Measurements from ENCODE around the gene SNTG2. TPM values are rescaled to one million over a fixed set of nuclear protein-coding genes. Genes with fewer than 3 reads are reported as not detected.

The SNTG2 gene
- total and polyA plus RNA-seq, 4 donors = 1.5 to 4.2 (median 1.9) TPM

GRCh38 chr2:1026141-1026540 is 75.5 kb downstream of the SNTG2 start:
- peak in 2 of 6 donors; percentile 50 to 78 for DNase-seq (ENCODE audit: low read depth in 4 of 6, low spot score in 6 of 6)
- Histone ChIP-seq H3K27ac (ENCODE audit: low read depth, low read length) (no peak overlapping the region), H3K27me3 (ENCODE audit: control insufficient read depth, insufficient read depth, low read length) (no peaks in the 10 kb centered on the region), H3K4me1 (ENCODE audit: control insufficient read depth, insufficient read depth, low read length) (peaks cover 5% of the 10 kb centered on the region), H3K9me3 (ENCODE audit: control insufficient read depth, insufficient read depth, low read length) (no peaks in the 10 kb centered on the region), H3K4me3 (ENCODE audit: low read depth, low read length) (no peak overlapping the region), H3K36me3 (ENCODE audit: control insufficient read depth, insufficient read depth, low read length) (no peaks in the 10 kb centered on the region)
- WGBS (ENCODE audit: insufficient coverage) = no CpG with 5 or more reads among the region's 4 CpGs

- no peak overlapping the region for H3K4me3 ChIP-seq (ENCODE audit: low read depth, low read length)
- DNase-seq (ENCODE audit: low read depth in 4 of 6, low spot score in 6 of 6) = no peak
- no peaks in the 10 kb centered on the region for H3K27me3 ChIP-seq (ENCODE audit: control insufficient read depth, insufficient read depth, low read length)
- no peak overlapping the region for H3K27ac ChIP-seq (ENCODE audit: low read depth, low read length)
- H3K36me3 ChIP-seq (ENCODE audit: control insufficient read depth, insufficient read depth, low read length) = no peaks in the 10 kb centered on the region
- H3K4me1 ChIP-seq (ENCODE audit: control insufficient read depth, insufficient read depth, low read length) = peaks cover 5% of the 10 kb centered on the region
- no peaks in the 10 kb centered on the region for H3K9me3 ChIP-seq (ENCODE audit: control insufficient read depth, insufficient read depth, low read length)
- 89% methylated on average over 3 of the region's 8 CpGs for WGBS (ENCODE audit: insufficient coverage)
Observed at GRCh38 chr2:1028831-1029230, 78.2 kb downstream of the SNTG2 start.

GRCh38 chr2:1032030-1032429 is 81.4 kb downstream of the SNTG2 start:
- no peak for DNase-seq (ENCODE audit: low read depth in 4 of 6, low spot score in 6 of 6)
- no peaks in the 10 kb centered on the region for H3K9me3 ChIP-seq (ENCODE audit: control insufficient read depth, insufficient read depth, low read length)
- no peaks in the 10 kb centered on the region for H3K4me1 ChIP-seq (ENCODE audit: control insufficient read depth, insufficient read depth, low read length)
- H3K36me3 ChIP-seq (ENCODE audit: control insufficient read depth, insufficient read depth, low read length) = no peaks in the 10 kb centered on the region
- no peak overlapping the region for H3K27ac ChIP-seq (ENCODE audit: low read depth, low read length)
- H3K27me3 ChIP-seq (ENCODE audit: control insufficient read depth, insufficient read depth, low read length) = peaks cover 2% of the 10 kb centered on the region
- WGBS (ENCODE audit: insufficient coverage) = 93% methylated on average over 9 of the region's 13 CpGs
- H3K4me3 ChIP-seq (ENCODE audit: low read depth, low read length) = no peak overlapping the region

- DNase-seq (ENCODE audit: low read depth in 4 of 6, low spot score in 6 of 6) = no peak
- Histone ChIP-seq H3K4me1 (ENCODE audit: control insufficient read depth, insufficient read depth, low read length) (no peaks in the 10 kb centered on the region), H3K4me3 (ENCODE audit: low read depth, low read length) (no peak overlapping the region), H3K9me3 (ENCODE audit: control insufficient read depth, insufficient read depth, low read length) (no peaks in the 10 kb centered on the region), H3K36me3 (ENCODE audit: control insufficient read depth, insufficient read depth, low read length) (no peaks in the 10 kb centered on the region), H3K27ac (ENCODE audit: low read depth, low read length) (no peak overlapping the region), H3K27me3 (ENCODE audit: control insufficient read depth, insufficient read depth, low read length) (peaks cover 2% of the 10 kb centered on the region)
- 88% methylated on average over 2 of the region's 3 CpGs for WGBS (ENCODE audit: insufficient coverage)
Observed at GRCh38 chr2:1033069-1033468, 82.4 kb downstream of the SNTG2 start.

- Histone ChIP-seq H3K27ac (ENCODE audit: low read depth, low read length) (no peak overlapping the region), H3K27me3 (ENCODE audit: control insufficient read depth, insufficient read depth, low read length) (peaks cover 2% of the 10 kb centered on the region), H3K9me3 (ENCODE audit: control insufficient read depth, insufficient read depth, low read length) (no peaks in the 10 kb centered on the region), H3K4me1 (ENCODE audit: control insufficient read depth, insufficient read depth, low read length) (peaks cover 4% of the 10 kb centered on the region), H3K4me3 (ENCODE audit: low read depth, low read length) (no peak overlapping the region), H3K36me3 (ENCODE audit: control insufficient read depth, insufficient read depth, low read length) (no peaks in the 10 kb centered on the region)
- DNase-seq (ENCODE audit: low read depth in 4 of 6, low spot score in 6 of 6) = peak in 1 of 6 donors; percentile 17
- 82% methylated on average over 3 of the region's 4 CpGs for WGBS (ENCODE audit: insufficient coverage)
Observed at GRCh38 chr2:1037066-1037465, 86.4 kb downstream of the SNTG2 start.

- no peak for DNase-seq (ENCODE audit: low read depth in 4 of 6, low spot score in 6 of 6)
Observed at GRCh38 chr2:1039549-1039948, 88.9 kb downstream of the SNTG2 start.

GRCh38 chr2:1041012-1041805 is 90.6 kb downstream of the SNTG2 start:
- DNase-seq (ENCODE audit: low read depth in 4 of 6, low spot score in 6 of 6) = no peak
- no peak overlapping the region for H3K27ac ChIP-seq (ENCODE audit: low read depth, low read length)

More at GRCh38 chr2:1039549-1039948, 88.9 kb downstream of the SNTG2 start:
- H3K36me3 ChIP-seq (ENCODE audit: control insufficient read depth, insufficient read depth, low read length) = no peaks in the 10 kb centered on the region
- no peak overlapping the region for H3K4me3 ChIP-seq (ENCODE audit: low read depth, low read length)
- H3K4me1 ChIP-seq (ENCODE audit: control insufficient read depth, insufficient read depth, low read length) = peaks cover 4% of the 10 kb centered on the region
- WGBS (ENCODE audit: insufficient coverage) = 41% methylated on average over 2 of the region's 5 CpGs
- no peak overlapping the region for H3K27ac ChIP-seq (ENCODE audit: low read depth, low read length)
- H3K27me3 ChIP-seq (ENCODE audit: control insufficient read depth, insufficient read depth, low read length) = peaks cover 2% of the 10 kb centered on the region
- H3K9me3 ChIP-seq (ENCODE audit: control insufficient read depth, insufficient read depth, low read length) = peaks cover 4% of the 10 kb centered on the region

GRCh38 chr2:1045109-1045508 is 94.5 kb downstream of the SNTG2 start:
- WGBS (ENCODE audit: insufficient coverage) = no CpG with 5 or more reads among the region's 1 CpG
- H3K36me3 ChIP-seq (ENCODE audit: control insufficient read depth, insufficient read depth, low read length) = no peaks in the 10 kb centered on the region
- no peak for DNase-seq (ENCODE audit: low read depth in 4 of 6, low spot score in 6 of 6)

More at GRCh38 chr2:1041012-1041805, 90.6 kb downstream of the SNTG2 start:
- Histone ChIP-seq H3K4me3 (ENCODE audit: low read depth, low read length) (no peak overlapping the region), H3K9me3 (ENCODE audit: control insufficient read depth, insufficient read depth, low read length) (peaks cover 4% of the 10 kb centered on the region), H3K4me1 (ENCODE audit: control insufficient read depth, insufficient read depth, low read length) (peaks cover 4% of the 10 kb centered on the region), H3K36me3 (ENCODE audit: control insufficient read depth, insufficient read depth, low read length) (no peaks in the 10 kb centered on the region), H3K27me3 (ENCODE audit: control insufficient read depth, insufficient read depth, low read length) (peaks cover 2% of the 10 kb centered on the region)
- 87% methylated on average over 6 of the region's 9 CpGs for whole genome bisulfite sequencing (ENCODE audit: insufficient coverage)

GRCh38 chr2:1046067-1046466 is 95.4 kb downstream of the SNTG2 start:
- 100% methylated on average over 2 of the region's 4 CpGs for WGBS (ENCODE audit: insufficient coverage)
- Histone ChIP-seq H3K4me3 (ENCODE audit: low read depth, low read length) (no peak overlapping the region), H3K4me1 (ENCODE audit: control insufficient read depth, insufficient read depth, low read length) (no peaks in the 10 kb centered on the region), H3K27ac (ENCODE audit: low read depth, low read length) (no peak overlapping the region), H3K27me3 (ENCODE audit: control insufficient read depth, insufficient read depth, low read length) (no peaks in the 10 kb centered on the region), H3K9me3 (ENCODE audit: control insufficient read depth, insufficient read depth, low read length) (peaks cover 4% of the 10 kb centered on the region), H3K36me3 (ENCODE audit: control insufficient read depth, insufficient read depth, low read length) (no peaks in the 10 kb centered on the region)
- no peak for DNase-seq (ENCODE audit: low read depth in 4 of 6, low spot score in 6 of 6)

More at GRCh38 chr2:1045109-1045508, 94.5 kb downstream of the SNTG2 start:
- peaks cover 4% of the 10 kb centered on the region for H3K9me3 ChIP-seq (ENCODE audit: control insufficient read depth, insufficient read depth, low read length)
- H3K4me1 ChIP-seq (ENCODE audit: control insufficient read depth, insufficient read depth, low read length) = no peaks in the 10 kb centered on the region
- no peak overlapping the region for H3K4me3 ChIP-seq (ENCODE audit: low read depth, low read length)
- no peak overlapping the region for H3K27ac ChIP-seq (ENCODE audit: low read depth, low read length)
- H3K27me3 ChIP-seq (ENCODE audit: control insufficient read depth, insufficient read depth, low read length) = no peaks in the 10 kb centered on the region

- 0% methylated on average over 1 of the region's 1 CpG for WGBS (ENCODE audit: insufficient coverage)
Observed at GRCh38 chr2:1047485-1047884, 96.8 kb downstream of the SNTG2 start.

More at GRCh38 chr2:1047485-1047884, 96.8 kb downstream of the SNTG2 start:
- Histone ChIP-seq H3K9me3 (ENCODE audit: control insufficient read depth, insufficient read depth, low read length) (peaks cover 4% of the 10 kb centered on the region), H3K4me1 (ENCODE audit: control insufficient read depth, insufficient read depth, low read length) (no peaks in the 10 kb centered on the region), H3K27me3 (ENCODE audit: control insufficient read depth, insufficient read depth, low read length) (no peaks in the 10 kb centered on the region), H3K36me3 (ENCODE audit: control insufficient read depth, insufficient read depth, low read length) (no peaks in the 10 kb centered on the region), H3K4me3 (ENCODE audit: low read depth, low read length) (no peak overlapping the region), H3K27ac (ENCODE audit: low read depth, low read length) (no peak overlapping the region)
- DNase-seq (ENCODE audit: low read depth in 4 of 6, low spot score in 6 of 6) = no peak

Data from spinal cord (tissue), 10 donors.